ENCODE data around the gene GZMM. TPM values are rescaled to one million over a fixed set of nuclear protein-coding genes. Genes with fewer than 3 reads are reported as not detected.

Gene GZMM
- total RNA-seq, 2 donors from 2014 or later: 0.61 to 1.0 TPM

DNA sequence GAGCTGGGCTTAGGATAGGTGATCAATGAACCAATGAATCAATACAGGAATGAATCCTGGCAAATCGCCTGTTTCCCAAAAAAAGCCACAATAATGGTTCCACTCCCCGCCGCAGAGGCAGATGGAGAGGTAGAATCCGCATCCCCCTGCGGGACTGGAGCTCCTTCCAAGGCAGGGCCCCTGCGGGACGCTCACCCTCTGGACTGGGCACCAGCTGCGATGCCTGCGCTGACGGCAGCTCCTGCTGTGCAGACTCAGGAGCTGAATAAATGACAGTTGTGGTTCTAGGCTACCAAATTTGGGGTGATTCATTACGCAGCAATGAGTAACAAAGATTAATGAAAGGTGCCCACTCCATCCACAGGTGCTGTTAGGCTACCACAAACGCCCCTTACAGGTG lies 21.1 kb upstream of the GZMM start:
- Histone ChIP-seq H3K36me3 (no peaks in the 10 kb centered on the region), H3K9ac (ENCODE audit: low read depth in 2 of 2, low read length in 2 of 2) (no peak overlapping the region), H3K4me1 (no peaks in the 10 kb centered on the region), H3K4me3 (no peak overlapping the region), H3K27me3 (no peaks in the 10 kb centered on the region), H3K27ac (no peak overlapping the region), H3K9me3 (no peaks in the 10 kb centered on the region)
- intact Hi-C loops (cut with DNase I): no loop called here
- no peak for DNase-seq
- TF ChIP-seq, protein P1, sequence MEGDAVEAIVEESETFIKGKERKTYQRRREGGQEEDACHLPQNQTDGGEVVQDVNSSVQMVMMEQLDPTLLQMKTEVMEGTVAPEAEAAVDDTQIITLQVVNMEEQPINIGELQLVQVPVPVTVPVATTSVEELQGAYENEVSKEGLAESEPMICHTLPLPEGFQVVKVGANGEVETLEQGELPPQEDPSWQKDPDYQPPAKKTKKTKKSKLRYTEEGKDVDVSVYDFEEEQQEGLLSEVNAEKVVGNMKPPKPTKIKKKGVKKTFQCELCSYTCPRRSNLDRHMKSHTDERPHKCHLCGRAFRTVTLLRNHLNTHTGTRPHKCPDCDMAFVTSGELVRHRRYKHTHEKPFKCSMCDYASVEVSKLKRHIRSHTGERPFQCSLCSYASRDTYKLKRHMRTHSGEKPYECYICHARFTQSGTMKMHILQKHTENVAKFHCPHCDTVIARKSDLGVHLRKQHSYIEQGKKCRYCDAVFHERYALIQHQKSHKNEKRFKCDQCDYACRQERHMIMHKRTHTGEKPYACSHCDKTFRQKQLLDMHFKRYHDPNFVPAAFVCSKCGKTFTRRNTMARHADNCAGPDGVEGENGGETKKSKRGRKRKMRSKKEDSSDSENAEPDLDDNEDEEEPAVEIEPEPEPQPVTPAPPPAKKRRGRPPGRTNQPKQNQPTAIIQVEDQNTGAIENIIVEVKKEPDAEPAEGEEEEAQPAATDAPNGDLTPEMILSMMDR (IDR thresholded peaks at IDR 0.05): no peak

DNA sequence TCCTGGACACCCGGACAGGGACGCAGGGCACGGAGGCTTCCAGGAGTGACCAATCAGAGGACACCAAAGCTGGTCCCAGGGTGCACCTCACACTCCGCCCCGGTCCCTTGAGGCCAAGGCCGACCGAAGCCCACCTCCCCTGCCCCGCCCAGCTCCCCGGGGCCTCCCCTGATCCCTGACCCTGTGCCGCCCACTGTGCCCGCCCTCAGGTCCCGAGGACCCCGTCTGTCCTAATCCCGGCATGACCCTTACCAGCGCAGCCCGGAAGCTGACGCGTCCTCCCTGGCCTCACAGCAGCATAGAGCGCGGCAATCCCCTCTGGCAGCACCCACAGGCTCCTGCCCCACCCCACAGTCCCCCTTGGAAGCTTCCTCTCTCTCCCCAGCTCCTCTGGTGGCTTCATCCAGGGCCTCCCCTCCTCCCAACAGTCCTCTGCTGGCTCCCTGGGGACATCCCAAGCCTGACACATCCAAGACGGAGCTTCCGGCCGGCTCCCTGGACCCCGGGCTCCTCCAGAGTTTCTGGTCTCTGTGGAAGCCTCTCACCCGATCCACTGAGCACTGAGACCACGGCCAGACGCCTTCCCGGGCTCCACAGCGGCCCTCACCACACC lies 19.7 kb upstream of the GZMM start:
- Histone ChIP-seq H3K9ac (ENCODE audit: low read depth in 2 of 2, low read length in 2 of 2) (no peak overlapping the region), H3K4me3 (no peak overlapping the region), H3K4me1 (no peaks in the 10 kb centered on the region), H3K27me3 (no peaks in the 10 kb centered on the region), H3K27ac (no peak overlapping the region), H3K36me3 (no peaks in the 10 kb centered on the region), H3K9me3 (no peaks in the 10 kb centered on the region)
- DNase-seq: no peak
- TF ChIP-seq, protein P1 (IDR thresholded peaks at IDR 0.05): no peak
- intact Hi-C loops (cut with DNase I): no loop called here

DNA sequence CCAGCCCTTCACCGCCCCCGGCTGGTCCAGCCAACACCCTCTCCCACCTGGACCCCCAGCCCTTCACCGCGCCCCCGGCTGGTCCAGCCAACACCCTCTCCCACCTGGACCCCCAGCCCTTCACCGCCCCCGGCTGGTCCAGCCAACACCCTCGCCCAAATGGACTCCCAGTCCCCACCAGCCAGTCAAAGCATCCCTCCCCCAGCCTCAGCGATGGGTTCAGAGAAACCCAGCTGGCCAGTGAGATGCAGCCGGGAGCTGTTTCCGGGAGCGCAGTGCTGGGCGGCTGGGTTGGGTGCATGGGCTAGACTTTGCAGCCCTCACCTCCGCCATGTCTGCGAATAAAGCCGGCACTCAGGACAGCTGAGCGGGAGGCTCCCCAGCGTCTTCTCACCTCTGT lies 18.8 kb upstream of the GZMM start:
- TF ChIP-seq, protein P1 (IDR thresholded peaks at IDR 0.05): no peak
- Histone ChIP-seq H3K9ac (ENCODE audit: low read depth in 2 of 2, low read length in 2 of 2) (no peak overlapping the region), H3K27ac (no peak overlapping the region), H3K9me3 (no peaks in the 10 kb centered on the region), H3K27me3 (no peaks in the 10 kb centered on the region), H3K4me3 (no peak overlapping the region), H3K4me1 (no peaks in the 10 kb centered on the region), H3K36me3 (no peaks in the 10 kb centered on the region)
- intact Hi-C loops (cut with DNase I): no loop called here
- no peak for DNase-seq

DNA sequence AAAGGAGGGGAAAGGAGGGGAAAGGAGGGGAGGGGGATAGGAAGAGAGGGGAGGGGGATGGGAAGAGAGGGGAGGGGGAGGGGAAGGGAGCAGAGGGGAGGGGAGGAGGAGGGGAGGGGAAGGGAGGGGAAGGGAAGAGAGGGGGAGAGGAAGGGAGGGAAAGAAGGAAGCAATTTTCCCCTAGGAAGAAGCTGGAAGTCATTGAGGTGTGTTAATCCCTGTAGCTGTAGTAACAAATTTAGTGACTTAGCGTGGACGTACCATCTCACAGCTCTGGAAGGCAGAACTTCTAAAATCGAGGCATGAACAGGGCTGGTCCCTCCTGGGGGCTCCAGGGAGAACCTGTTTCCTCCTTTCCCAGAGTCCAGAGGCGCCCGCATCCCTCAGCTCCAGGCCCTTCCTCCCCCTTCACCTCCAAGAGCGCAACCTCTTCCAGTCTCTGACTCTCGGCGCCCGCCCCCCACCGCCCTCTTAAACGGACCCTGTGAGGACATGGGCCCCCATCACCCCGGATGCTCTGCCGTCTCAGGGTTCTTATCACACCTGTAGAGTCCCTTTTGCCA lies 17.9 kb upstream of the GZMM start:
- Histone ChIP-seq H3K27me3 (no peaks in the 10 kb centered on the region), H3K27ac (no peak overlapping the region), H3K36me3 (no peaks in the 10 kb centered on the region), H3K4me3 (no peak overlapping the region), H3K4me1 (no peaks in the 10 kb centered on the region), H3K9me3 (no peaks in the 10 kb centered on the region), H3K9ac (ENCODE audit: low read depth in 2 of 2, low read length in 2 of 2) (no peak overlapping the region)
- TF ChIP-seq, protein P1 (IDR thresholded peaks at IDR 0.05): no peak
- no peak for DNase-seq
- intact Hi-C loops (cut with DNase I): no loop called here

DNA sequence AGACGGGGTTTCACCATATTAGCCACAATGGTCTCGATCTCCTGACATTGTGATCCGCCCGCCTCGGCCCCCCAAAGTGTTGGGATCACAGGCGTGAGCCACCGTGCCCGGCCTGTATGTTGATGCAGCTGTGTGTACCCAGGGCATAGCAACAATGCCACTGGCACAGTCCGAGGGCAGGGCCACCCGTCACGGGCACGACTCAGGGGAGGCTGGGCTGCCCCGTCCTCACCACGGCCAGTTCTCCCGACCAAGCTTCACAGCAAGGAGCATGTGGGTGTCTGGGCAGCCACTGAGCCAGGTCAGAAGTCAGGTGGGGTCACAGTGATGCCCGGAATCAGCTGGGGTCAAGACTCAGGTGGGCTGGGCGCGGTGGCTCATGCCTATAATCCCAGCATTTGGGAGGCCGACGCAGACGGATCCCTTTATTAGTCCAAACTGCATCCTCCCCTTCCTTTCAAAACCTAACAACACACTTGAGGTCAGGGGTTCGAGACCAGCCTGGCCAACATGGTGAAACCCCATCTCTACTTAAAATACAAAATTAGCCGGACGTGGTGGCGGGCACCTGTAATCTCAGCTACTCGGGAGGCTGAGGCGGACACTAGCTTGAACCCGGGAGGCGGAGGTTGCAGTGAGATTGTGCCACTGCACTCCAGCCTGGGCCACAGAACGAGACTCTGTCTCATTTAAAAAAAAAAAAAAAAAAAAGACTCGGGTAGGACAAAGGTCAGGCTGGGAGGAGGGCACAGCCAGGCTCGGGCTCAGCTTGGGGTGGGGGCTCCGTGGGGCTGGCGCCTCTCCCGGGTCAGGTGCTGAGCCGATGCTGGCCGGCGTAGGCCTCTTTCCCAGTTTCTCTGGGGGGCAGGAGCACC lies 13.5 kb upstream of the GZMM start:
- H3K27ac ChIP-seq: peak overlapping the region; percentile 96
- no peaks in the 10 kb centered on the region for H3K27me3 ChIP-seq
- H3K9me3 ChIP-seq: no peaks in the 10 kb centered on the region
- H3K4me3 ChIP-seq: peak overlapping the region; percentile 92
- H3K4me1 ChIP-seq: peaks cover 13% of the 10 kb centered on the region
- no peaks in the 10 kb centered on the region for H3K36me3 ChIP-seq
- peak overlapping the region; percentile 76 to 88 for H3K9ac ChIP-seq (ENCODE audit: low read depth in 2 of 2, low read length in 2 of 2)
- TF ChIP-seq, protein P1 (IDR thresholded peaks at IDR 0.05): no peak
- intact Hi-C loops (cut with DNase I): no loop called here
- no peak for DNase-seq

Data from colonic mucosa (tissue), 4 donors.